CD4-positive, alpha-beta T cell treated with Interleukin-15 for 4 hours (primary cell): Measurements from ENCODE around the gene RPS17.
A peak's percentile ranks its signal among the peaks of the same experiment; 100 is the strongest.
"Not testable (repeated sequence)": the region's sequence is repeated elsewhere in the genome, so short reads cannot be mapped to it uniquely, and the experiment has no call there.

Source experiments
- DNase-seq: peaks from one replicate; pipeline ENCODE4 v3.0.0-alpha.2; 2020; ENCODE audit warnings: low spot score

Gene RPS17

DNA sequence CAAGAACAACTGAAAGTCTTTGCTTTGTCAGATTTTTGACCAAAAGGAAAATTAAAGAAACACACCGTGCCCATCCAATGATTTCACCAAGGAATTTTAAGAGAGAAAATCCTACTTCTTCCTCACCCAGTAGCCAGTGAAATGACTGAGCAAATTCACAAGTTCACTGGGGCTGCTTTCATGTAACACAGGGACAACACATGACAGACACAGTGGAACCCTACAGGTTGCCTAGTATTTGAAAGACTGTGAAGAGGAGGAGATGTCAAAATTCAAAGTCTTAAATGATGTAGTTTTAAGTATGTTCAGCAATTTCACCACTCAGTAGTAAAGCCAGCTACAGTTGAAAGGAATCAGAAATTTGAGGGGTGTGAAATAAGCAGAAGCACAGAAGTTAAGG lies 33.2 kb downstream of the RPS17 start:
- not testable (repeated sequence) for DNase-seq

DNA sequence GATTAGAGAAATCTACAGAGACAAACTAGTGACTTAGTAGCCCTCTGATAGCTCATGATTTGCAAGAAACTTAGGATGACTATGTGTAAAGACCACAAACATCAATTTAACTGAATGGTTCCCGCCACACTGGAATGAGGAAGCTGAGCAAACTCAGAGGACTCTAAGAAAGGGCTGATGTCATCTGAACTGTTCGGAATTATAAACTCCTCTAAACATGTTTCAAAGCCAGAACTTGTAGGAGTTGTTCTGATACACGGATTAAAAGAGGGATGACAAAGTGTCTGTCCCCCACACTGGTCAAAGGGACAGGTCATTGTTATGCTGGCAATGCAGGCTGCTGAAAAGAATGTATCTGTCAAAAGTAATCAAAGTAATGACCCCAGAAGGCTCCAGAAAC lies 34.4 kb downstream of the RPS17 start:
- not testable (repeated sequence) for DNase-seq

DNA sequence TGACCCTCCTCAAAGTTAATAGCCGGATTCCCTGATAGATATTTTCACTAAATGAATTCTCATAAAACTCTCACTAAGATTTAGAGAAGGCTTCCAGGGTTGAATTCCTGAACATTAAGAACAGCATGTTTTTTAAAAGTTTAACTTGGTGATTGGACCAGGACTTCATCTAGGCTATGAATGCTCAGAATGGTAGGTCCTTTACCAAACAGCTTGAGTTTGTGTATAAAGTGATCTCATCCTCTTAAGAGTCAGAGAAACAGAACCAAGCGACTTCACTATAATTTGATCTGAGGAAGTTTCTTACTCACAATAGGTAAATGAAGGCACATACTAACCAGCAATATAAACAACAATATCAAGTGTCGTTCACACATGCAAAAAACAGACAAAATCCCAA lies 36.2 kb downstream of the RPS17 start:
- not testable (repeated sequence) for DNase-seq

DNA sequence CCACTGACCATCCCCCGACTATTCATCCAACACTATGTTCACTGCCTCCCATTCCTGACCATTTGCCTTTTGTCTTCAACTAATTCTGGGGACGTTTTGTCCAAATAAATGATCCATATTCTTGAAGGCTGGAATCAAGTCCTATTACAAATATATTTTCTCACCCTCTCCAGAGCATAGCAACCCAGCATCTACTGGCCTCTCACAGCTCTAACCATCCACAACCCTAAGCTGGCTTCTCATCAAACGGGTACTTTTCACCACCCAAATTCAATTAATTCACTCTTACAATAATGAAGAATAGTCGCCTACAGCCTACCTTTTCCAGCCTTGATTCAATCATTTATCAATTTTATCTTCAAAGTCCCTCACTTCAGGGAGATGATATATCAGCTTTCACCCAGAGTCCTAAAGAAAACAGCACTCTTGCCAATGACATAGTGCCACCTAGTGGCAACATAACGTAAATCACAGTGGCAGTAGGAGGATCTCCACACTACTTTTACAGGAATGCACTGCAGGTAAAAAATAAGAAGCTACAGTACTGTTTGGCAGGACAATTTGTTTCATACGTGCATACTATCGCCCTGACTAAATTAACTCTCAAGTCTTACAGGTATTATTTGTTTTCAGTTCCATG lies 37.4 kb downstream of the RPS17 start:
- DNase-seq, result peak; percentile 38

DNA sequence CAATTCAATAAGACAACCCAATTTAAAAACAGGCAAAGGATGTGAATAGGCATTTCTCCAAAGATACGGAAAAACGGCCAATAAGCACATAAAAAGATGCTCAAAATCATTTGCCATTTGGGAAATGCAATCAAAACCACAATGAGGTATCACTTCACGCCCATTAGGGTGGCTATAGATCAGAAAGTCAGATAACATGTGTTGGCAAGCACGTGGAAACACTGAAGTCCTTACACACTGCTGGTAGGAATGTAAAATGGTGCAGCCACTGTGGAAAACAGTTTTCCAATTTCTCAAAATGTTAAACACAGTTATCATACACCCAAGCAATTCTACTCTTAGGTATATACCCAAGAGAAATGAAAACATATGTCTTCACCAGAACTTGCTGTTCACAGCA lies 39.5 kb downstream of the RPS17 start:
- DNase-seq, result not testable (repeated sequence)

DNA sequence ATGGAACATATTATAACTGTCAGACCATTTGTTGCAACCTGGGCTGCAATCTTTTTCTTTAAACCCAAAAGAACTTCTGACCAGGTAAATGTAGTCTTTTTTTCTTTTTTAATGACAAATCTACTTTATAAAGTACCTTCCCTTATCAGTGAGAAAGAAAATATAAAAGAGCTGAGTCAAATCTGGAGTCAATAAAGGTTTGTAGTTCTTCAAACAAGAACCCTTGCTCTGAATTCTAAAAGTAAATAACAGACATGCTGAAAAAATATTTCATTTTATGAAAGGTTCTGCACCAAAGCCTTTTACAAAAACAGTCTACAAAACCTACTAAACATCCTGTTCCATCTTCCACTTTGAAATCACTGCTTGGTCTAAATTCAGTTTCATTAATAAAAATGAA lies 42.3 kb downstream of the RPS17 start:
- not testable (repeated sequence) for DNase-seq

DNA sequence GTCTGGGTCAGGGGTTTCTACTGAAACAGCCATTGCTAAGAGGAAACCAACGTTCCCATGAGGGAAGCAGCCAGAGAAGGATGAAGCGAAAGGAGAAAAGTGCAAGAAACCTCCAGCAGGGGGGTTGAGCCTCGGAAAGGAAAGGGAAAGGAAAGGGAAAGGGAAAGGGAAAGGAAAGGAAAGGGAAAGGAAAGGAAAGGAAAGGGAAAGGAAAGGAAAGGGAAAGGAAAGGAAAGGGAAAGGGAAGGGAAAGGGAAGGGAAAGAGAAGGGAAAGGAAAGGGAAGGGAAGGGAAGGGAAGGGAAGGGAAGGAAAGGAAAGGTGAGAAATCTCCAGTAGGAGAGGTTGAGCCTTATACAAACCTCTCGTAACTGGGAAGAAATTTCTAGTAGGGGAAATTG lies 52.0 kb downstream of the RPS17 start:
- not testable (repeated sequence) for DNase-seq

DNA sequence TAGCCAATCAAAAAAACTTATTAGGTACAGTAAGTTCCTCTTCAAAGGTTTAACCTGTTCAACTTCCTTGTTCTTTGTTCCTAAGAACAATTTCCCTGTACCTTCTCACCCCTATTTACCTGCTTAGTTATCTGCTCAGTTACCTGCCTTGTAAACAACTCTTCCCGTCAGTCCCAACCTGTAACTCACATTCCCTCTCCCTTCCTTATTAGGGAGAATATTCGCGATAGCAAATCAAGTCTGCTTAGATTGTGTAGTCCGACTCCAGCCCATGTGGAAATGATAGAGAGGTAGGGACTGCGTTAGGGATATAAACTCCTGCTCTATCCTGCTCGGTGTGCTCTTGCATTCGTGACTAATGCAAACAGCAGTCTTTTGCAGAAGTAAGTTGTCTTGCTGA lies 53.2 kb downstream of the RPS17 start:
- not testable (repeated sequence) for DNase-seq
